H9 (cell line): Measurements from ENCODE around the gene UST. TPM values are rescaled to one million over a fixed set of nuclear protein-coding genes. Genes with fewer than 3 reads are reported as not detected.

Source experiments
- DNase-seq: peaks from one replicate; pipeline ENCODE4 v3.0.0-alpha.2; 2017
- H2AFZ ChIP-seq: one replicate; pipeline ENCODE4 v1.6.1; 2013; ENCODE audit warnings: mild to moderate bottlenecking, low read length, control low read depth, moderate library complexity
- H2AK5ac ChIP-seq: 2 replicates; pipeline ENCODE4 v1.6.1; 2013; ENCODE audit warnings: low read length, control low read depth, mixed read lengths; ENCODE audit not compliant: insufficient read length
- H2BK120ac ChIP-seq: one replicate; pipeline ENCODE4 v1.6.1; 2013; ENCODE audit warnings: low read depth, mild to moderate bottlenecking, low read length, control low read depth, inconsistent platforms; ENCODE audit not compliant: poor library complexity, severe bottlenecking
- H2BK12ac ChIP-seq: 2 replicates; pipeline ENCODE4 v1.6.1; 2013; ENCODE audit warnings: low read length, control low read depth, mixed read lengths, low read depth; ENCODE audit not compliant: insufficient read length
- H2BK15ac ChIP-seq: 2 replicates; pipeline ENCODE4 v1.6.1; 2013; ENCODE audit warnings: low read depth, low read length, control low read depth
- H2BK20ac ChIP-seq: one replicate; pipeline ENCODE4 v1.6.1; 2013; ENCODE audit warnings: low read depth, mild to moderate bottlenecking, low read length, control low read depth, inconsistent platforms; ENCODE audit not compliant: poor library complexity, severe bottlenecking
- H2BK5ac ChIP-seq: 2 replicates; pipeline ENCODE4 v1.6.1; 2013; ENCODE audit warnings: low read length, control low read depth, mixed read lengths; ENCODE audit not compliant: insufficient read length
- H3K14ac ChIP-seq: 2 replicates; pipeline ENCODE4 v1.6.1; 2013; ENCODE audit warnings: low read length, control low read depth; ENCODE audit not compliant: insufficient read depth
- H3K18ac ChIP-seq: 2 replicates; pipeline ENCODE4 v1.6.1; 2013; ENCODE audit warnings: low read depth, mild to moderate bottlenecking, mixed read lengths, low read length, control low read depth; ENCODE audit not compliant: insufficient read length
- H3K23ac ChIP-seq: 2 replicates; pipeline ENCODE4 v1.6.1; 2013; ENCODE audit warnings: low read length, control low read depth, mixed read lengths, low read depth; ENCODE audit not compliant: insufficient read length
- H3K23me2 ChIP-seq: 2 replicates; pipeline ENCODE4 v1.6.1; 2013; ENCODE audit warnings: low read depth, mild to moderate bottlenecking, mixed read lengths, low read length, control low read depth; ENCODE audit not compliant: insufficient read length, poor library complexity, severe bottlenecking
- H3K27ac ChIP-seq: 2 replicates; pipeline ENCODE4 v1.5.1; 2013; ENCODE audit warnings: low read length, control low read depth, mixed read lengths, low read depth; ENCODE audit not compliant: insufficient read length
- H3K27me3 ChIP-seq: 2 replicates; pipeline ENCODE4 v1.6.1; 2013; ENCODE audit warnings: low read length, control low read depth, inconsistent platforms; ENCODE audit not compliant: insufficient read depth
- H3K4ac ChIP-seq: 2 replicates; pipeline ENCODE4 v1.6.1; 2013; ENCODE audit warnings: low read depth, mild to moderate bottlenecking, control low read depth, inconsistent platforms, low read length, moderate library complexity
- H3K4me1 ChIP-seq: 2 replicates; pipeline ENCODE4 v1.6.1; 2013; ENCODE audit warnings: low read length, control low read depth, inconsistent platforms; ENCODE audit not compliant: insufficient read depth
- H3K4me2 ChIP-seq: 2 replicates; pipeline ENCODE4 v1.6.1; 2013; ENCODE audit warnings: low read length, control low read depth, mixed read lengths; ENCODE audit not compliant: insufficient read length, insufficient read depth
- H3K56ac ChIP-seq: 2 replicates; pipeline ENCODE4 v1.6.1; 2013; ENCODE audit warnings: low read depth, mild to moderate bottlenecking, mixed read lengths, low read length, control low read depth; ENCODE audit not compliant: insufficient read length
- H3K79me1 ChIP-seq: 2 replicates; pipeline ENCODE4 v1.6.1; 2013; ENCODE audit warnings: low read depth, mild to moderate bottlenecking, moderate library complexity, low read length, control low read depth, inconsistent platforms; ENCODE audit not compliant: insufficient read depth, poor library complexity, severe bottlenecking
- H3K79me2 ChIP-seq: 2 replicates; pipeline ENCODE4 v1.6.1; 2013; ENCODE audit warnings: low read length, control low read depth, inconsistent platforms; ENCODE audit not compliant: insufficient read depth
- H3K9ac ChIP-seq: 2 replicates; pipeline ENCODE4 v1.6.1; 2013; ENCODE audit warnings: low read length, control low read depth, mixed read lengths; ENCODE audit not compliant: insufficient read length; ENCODE audit errors: extremely low read depth
- H3K9me3 ChIP-seq: one replicate; pipeline ENCODE4 v1.6.1; 2013; ENCODE audit warnings: low read depth, low read length, inconsistent platforms; ENCODE audit not compliant: control insufficient read depth
- H3T11ph ChIP-seq: one replicate; pipeline ENCODE4 v1.6.1; 2013; ENCODE audit warnings: mild to moderate bottlenecking, low read length, control low read depth, inconsistent platforms
- H4K20me1 ChIP-seq: one replicate; pipeline ENCODE4 v1.6.1; 2013; ENCODE audit not compliant: control insufficient read depth, insufficient read length, insufficient read depth
- H4K5ac ChIP-seq: 2 replicates; pipeline ENCODE4 v1.6.1; 2013; ENCODE audit warnings: low read depth, mild to moderate bottlenecking, mixed read lengths, low read length, control low read depth; ENCODE audit not compliant: insufficient read length
- H4K8ac ChIP-seq: replicated peaks from 2 replicates; pipeline ENCODE4 v1.6.1; 2013; ENCODE audit warnings: low read length, control low read depth, mixed read lengths, low read depth; ENCODE audit not compliant: insufficient read length
- H4K91ac ChIP-seq: 2 replicates; pipeline ENCODE4 v1.6.1; 2013; ENCODE audit warnings: low read depth, mild to moderate bottlenecking, moderate library complexity, mixed read lengths, low read length, control low read depth; ENCODE audit not compliant: insufficient read length
- H3K27ac Mint-ChIP-seq, 3 experiments: 2 replicates in 2 of 3; 3 replicates in 1 of 3; pipeline ENCODE4 v1.8.0; 2020 to 2021; ENCODE audit warnings: mixed read lengths in 3 of 3, mild to moderate bottlenecking in 1 of 3, moderate library complexity in 1 of 3
- H3K27me3 Mint-ChIP-seq: 2 replicates; pipeline ENCODE4 v1.8.0; 2021; ENCODE audit warnings: low read depth, mild to moderate bottlenecking, moderate library complexity, mixed read lengths
- H3K36me3 Mint-ChIP-seq, 3 experiments: 2 replicates in 2 of 3; 3 replicates in 1 of 3; pipeline ENCODE4 v1.8.0; 2020 to 2021; ENCODE audit warnings: low read depth in 3 of 3, mixed read lengths in 3 of 3; ENCODE audit not compliant: insufficient read depth in 1 of 3
- H3K4me1 Mint-ChIP-seq, 2 experiments: 2 replicates each; pipeline ENCODE4 v1.8.0; 2020; ENCODE audit warnings: mixed read lengths in 2 of 2
- H3K4me3 Mint-ChIP-seq, 2 experiments: 2 replicates in 1 of 2; 3 replicates in 1 of 2; pipeline ENCODE4 v1.8.0; 2020 to 2021; ENCODE audit warnings: mild to moderate bottlenecking in 2 of 2, mixed read lengths in 2 of 2, moderate library complexity in 1 of 2
- H3K9me3 Mint-ChIP-seq, 2 experiments: 2 replicates in 1 of 2; 3 replicates in 1 of 2; pipeline ENCODE4 v1.8.0; 2020; ENCODE audit warnings: mild to moderate bottlenecking in 2 of 2, mixed read lengths in 2 of 2, moderate library complexity in 1 of 2
- WGBS: extraction: QIAGEN DNeasy Blood & Tissue Kit; methylation state at CpG from one replicate; pipeline ENCODE4 v1.1.7; 2013; ENCODE audit warnings: missing lambda C conversion rate, low lambda C conversion rate, mixed read lengths; ENCODE audit not compliant: insufficient read length; ENCODE audit errors: extremely low coverage; 5-methylcytosine and 5-hydroxymethylcytosine counted together
- total RNA-seq: library from RNA; stranded (reverse); gene quantifications from 2 replicates; pipeline ENCODE4 v1.2.1, GENCODE V29; 2021
- TF ChIP-seq, protein P1 (sequence below): fragments of 200-600 bp; sonication (generic); conservative IDR thresholded peaks from 3 replicates; pipeline ENCODE4 v1.8.0; 2021; ENCODE audit warnings: antibody characterized with exemption, mild to moderate bottlenecking

UST gene
- total RNA-seq, 1 experiment from 2014 or later: 14.4 TPM

GRCh38 chr6:148947621-148948444 is 201.0 kb downstream of the UST start:
- Histone ChIP-seq H2AFZ (no peak overlapping the region), H3K4me2 (no peak overlapping the region), H3K79me1 (peaks cover 3% of the 10 kb centered on the region), H3K18ac (no peak overlapping the region), H2BK12ac (no peak overlapping the region), H2BK5ac (no peak overlapping the region), H3K4me1 (peaks cover 12% of the 10 kb centered on the region; the same call in 1 of the 2 replicates), H2BK120ac (no peak overlapping the region), H4K8ac (no peak overlapping the region), H3K23ac (no peak overlapping the region), H3K56ac (no peak overlapping the region), H3K4ac (no peak overlapping the region), H2BK20ac (no peak overlapping the region), H3T11ph (no peak overlapping the region), H4K20me1 (no peaks in the 10 kb centered on the region), H3K14ac (no peak overlapping the region), H3K27me3 (no peaks in the 10 kb centered on the region), H3K9me3 (no peaks in the 10 kb centered on the region), H3K27ac (no peak overlapping the region), H3K9ac (no peak overlapping the region), H4K91ac (no peak overlapping the region), H2BK15ac (no peak overlapping the region), H2AK5ac (no peak overlapping the region), H3K23me2 (no peaks in the 10 kb centered on the region), H4K5ac (no peak overlapping the region), H3K79me2 (no peaks in the 10 kb centered on the region; the same call in 1 of the 2 replicates)
- Mint-ChIP-seq H3K27ac (peak overlapping the region in 2 of 3 experiments; percentile 49 to 62; a peak in 3 of 7 replicates), H3K4me3 (no peak overlapping the region), H3K36me3 (peaks cover 0 to 3% (median 0%) of the 10 kb centered on the region in 3 experiments; a peak in 2 of 7 replicates), H3K4me1 (peaks cover 20 to 22% of the 10 kb centered on the region in 2 experiments), H3K9me3 (no peaks in the 10 kb centered on the region), H3K27me3 (no peaks in the 10 kb centered on the region)
- peak; percentile 89 for DNase-seq
- TF ChIP-seq, protein P1, sequence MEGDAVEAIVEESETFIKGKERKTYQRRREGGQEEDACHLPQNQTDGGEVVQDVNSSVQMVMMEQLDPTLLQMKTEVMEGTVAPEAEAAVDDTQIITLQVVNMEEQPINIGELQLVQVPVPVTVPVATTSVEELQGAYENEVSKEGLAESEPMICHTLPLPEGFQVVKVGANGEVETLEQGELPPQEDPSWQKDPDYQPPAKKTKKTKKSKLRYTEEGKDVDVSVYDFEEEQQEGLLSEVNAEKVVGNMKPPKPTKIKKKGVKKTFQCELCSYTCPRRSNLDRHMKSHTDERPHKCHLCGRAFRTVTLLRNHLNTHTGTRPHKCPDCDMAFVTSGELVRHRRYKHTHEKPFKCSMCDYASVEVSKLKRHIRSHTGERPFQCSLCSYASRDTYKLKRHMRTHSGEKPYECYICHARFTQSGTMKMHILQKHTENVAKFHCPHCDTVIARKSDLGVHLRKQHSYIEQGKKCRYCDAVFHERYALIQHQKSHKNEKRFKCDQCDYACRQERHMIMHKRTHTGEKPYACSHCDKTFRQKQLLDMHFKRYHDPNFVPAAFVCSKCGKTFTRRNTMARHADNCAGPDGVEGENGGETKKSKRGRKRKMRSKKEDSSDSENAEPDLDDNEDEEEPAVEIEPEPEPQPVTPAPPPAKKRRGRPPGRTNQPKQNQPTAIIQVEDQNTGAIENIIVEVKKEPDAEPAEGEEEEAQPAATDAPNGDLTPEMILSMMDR: peak; percentile 88
- no CpG with 5 or more reads among the region's 12 CpGs for WGBS
